ENCODE measurements around the gene THRB. TPM values are rescaled to one million over a fixed set of nuclear protein-coding genes. Genes with fewer than 3 reads are reported as not detected.

THRB gene
- total RNA-seq, 1 donor from 2014 or later = 19.7 TPM

GRCh38 chr3:24481193-24481592, 13.5 kb downstream of the THRB start:
- H3K9me3 ChIP-seq = no peaks in the 10 kb centered on the region
- ATAC-seq (no peak), DNase-seq (no peak)
- intact Hi-C loops (cut with DNase I) = no loop called here
- no peaks in the 10 kb centered on the region for H3K4me1 ChIP-seq
- no peak overlapping the region for H3K4me3 ChIP-seq
- no peak overlapping the region for H3K27ac ChIP-seq
- H3K36me3 ChIP-seq = no peaks in the 10 kb centered on the region
- no peaks in the 10 kb centered on the region for H3K27me3 ChIP-seq
- no peak for TF ChIP-seq CTCF (IDR thresholded peaks at IDR 0.05)

- intact Hi-C loops (cut with DNase I) = no loop called here
- ATAC-seq = no peak
- Histone ChIP-seq H3K27me3 (no peaks in the 10 kb centered on the region), H3K4me3 (no peak overlapping the region), H3K4me1 (no peaks in the 10 kb centered on the region), H3K27ac (no peak overlapping the region), H3K36me3 (no peaks in the 10 kb centered on the region), H3K9me3 (no peaks in the 10 kb centered on the region)
- no peak for TF ChIP-seq CTCF (IDR thresholded peaks at IDR 0.05)
- DNase-seq = no peak
Measured at GRCh38 chr3:24480497-24480896, 14.2 kb downstream of the THRB start.

- no peaks in the 10 kb centered on the region for H3K9me3 ChIP-seq
- intact Hi-C loops (cut with DNase I) = no loop called here
- no peak for TF ChIP-seq CTCF (IDR thresholded peaks at IDR 0.05)
- H3K27me3 ChIP-seq = no peaks in the 10 kb centered on the region
- DNase-seq (no peak), ATAC-seq (no peak)
- H3K4me3 ChIP-seq = no peak overlapping the region
- H3K27ac ChIP-seq = no peak overlapping the region
- H3K36me3 ChIP-seq = no peaks in the 10 kb centered on the region
- no peaks in the 10 kb centered on the region for H3K4me1 ChIP-seq
Measured at GRCh38 chr3:24479816-24480215, 14.8 kb downstream of the THRB start.

GRCh38 chr3:24476871-24477656, 17.6 kb downstream of the THRB start:
- H3K27me3 ChIP-seq = no peaks in the 10 kb centered on the region
- DNase-seq = no peak
- TF ChIP-seq CTCF (IDR thresholded peaks at IDR 0.05) = no peak
- no peaks in the 10 kb centered on the region for H3K36me3 ChIP-seq
- intact Hi-C loops (cut with DNase I) = no loop called here
- ATAC-seq = no peak
- no peak overlapping the region for H3K4me3 ChIP-seq
- H3K9me3 ChIP-seq = no peaks in the 10 kb centered on the region
- H3K27ac ChIP-seq = no peak overlapping the region
- H3K4me1 ChIP-seq = no peaks in the 10 kb centered on the region

GRCh38 chr3:24475925-24476324, 18.7 kb downstream of the THRB start:
- DNase-seq = no peak
- no peak for TF ChIP-seq CTCF (IDR thresholded peaks at IDR 0.05)
- H3K36me3 ChIP-seq = no peaks in the 10 kb centered on the region
- no peak overlapping the region for H3K27ac ChIP-seq
- no peak overlapping the region for H3K4me3 ChIP-seq
- H3K9me3 ChIP-seq = no peaks in the 10 kb centered on the region
- H3K27me3 ChIP-seq = no peaks in the 10 kb centered on the region
- no peak for ATAC-seq
- H3K4me1 ChIP-seq = no peaks in the 10 kb centered on the region
- intact Hi-C loops (cut with DNase I) = no loop called here
